PC-3 (cell line): ENCODE data around the gene EMC8. TPM values are rescaled to one million over a fixed set of nuclear protein-coding genes. Genes with fewer than 3 reads are reported as not detected.

Experiments
- ATAC-seq: fragments of 200-7000 bp; cut with Tn5 transposase; 2 replicates; pipeline ENCODE4 v1.9.1; 2020; ENCODE audit warnings: mild to moderate bottlenecking, moderate library complexity
- BruUV-seq: library from RNA; stranded (reverse); fragments of 400-500 nt; replicated peaks from 2 replicates; lab custom pipeline; 2021; lab: Mats Ljungman, UMichigan
- CTCF ChIA-PET: fragments of 300-600 bp; sonication (Branson Sonifier 250); formaldehyde crosslinking; loops from one replicate; lab custom pipeline; 2022; ENCODE audit warnings: antibody characterized with exemption; lab: Charles Lee
- POLR2A ChIA-PET: fragments of 300-600 bp; sonication (Branson Sonifier 250); formaldehyde crosslinking; loops from one replicate; lab custom pipeline; 2022; ENCODE audit warnings: antibody characterized with exemption; ENCODE audit not compliant: unreplicated experiment; lab: Charles Lee
- DNase-seq: peaks from one replicate; pipeline ENCODE4 v3.0.0-alpha.2; 2015
- H2AFZ ChIP-seq: fragments of 300-600 bp; sonication (generic); 2 replicates; pipeline ENCODE4 v1.6.0; 2016; ENCODE audit warnings: antibody characterized with exemption, low read length
- H3F3A ChIP-seq: fragments of 300-600 bp; sonication (generic); one replicate; pipeline ENCODE4 v1.6.0; 2017; ENCODE audit warnings: antibody characterized with exemption, low read length, control low read depth, mild to moderate bottlenecking; ENCODE audit not compliant: unreplicated experiment
- H3K27ac ChIP-seq: fragments of 300-600 bp; sonication (generic); 2 replicates; pipeline ENCODE4 v1.5.1; 2016; ENCODE audit warnings: mild to moderate bottlenecking, low read length
- H3K27me3 ChIP-seq: fragments of 300-600 bp; sonication (generic); 2 replicates; pipeline ENCODE4 v1.6.1; 2016; ENCODE audit warnings: low read length, mixed read lengths
- H3K36me3 ChIP-seq: fragments of 300-600 bp; sonication (generic); 2 replicates; pipeline ENCODE4 v1.6.1; 2016; ENCODE audit warnings: low read depth, mixed run types, low read length, mixed read lengths
- H3K4me1 ChIP-seq: fragments of 300-600 bp; sonication (generic); 2 replicates; pipeline ENCODE4 v1.5.1; 2016; ENCODE audit warnings: low read length; ENCODE audit not compliant: insufficient read depth
- H3K4me2 ChIP-seq: fragments of 300-600 bp; sonication (generic); 2 replicates; pipeline ENCODE4 v1.6.0; 2016; ENCODE audit warnings: low read length
- H3K4me3 ChIP-seq: fragments of 300-600 bp; sonication (generic); 2 replicates; pipeline ENCODE4 v1.5.1; 2016; ENCODE audit warnings: mild to moderate bottlenecking, low read length, mixed read lengths
- H3K79me2 ChIP-seq: fragments of 300-600 bp; sonication (generic); 2 replicates; pipeline ENCODE4 v1.6.1; 2017; ENCODE audit warnings: low read length, mixed read lengths
- H3K9ac ChIP-seq: fragments of 300-600 bp; sonication (generic); 2 replicates; pipeline ENCODE4 v1.6.0; 2016; ENCODE audit warnings: mild to moderate bottlenecking, low read length
- H3K9me2 ChIP-seq: fragments of 300-600 bp; sonication (generic); replicated peaks from 2 replicates; pipeline ENCODE4 v1.6.1; 2016; ENCODE audit warnings: mixed run types, low read length, mixed read lengths
- H3K9me3 ChIP-seq: fragments of 300-600 bp; sonication (generic); 2 replicates; pipeline ENCODE4 v1.6.1; 2016; ENCODE audit warnings: low read length, mixed read lengths
- H4K20me1 ChIP-seq: fragments of 300-600 bp; sonication (generic); 2 replicates; pipeline ENCODE4 v1.6.1; 2016; ENCODE audit warnings: low read length, mixed read lengths
- CTCF ChIP-seq: fragments of 300-600 bp; sonication (generic); conservative IDR thresholded peaks from 2 replicates; pipeline ENCODE4 v1.5.1; 2017; ENCODE audit warnings: antibody characterized with exemption, low read depth, mild to moderate bottlenecking, low read length
- EZH2 ChIP-seq: fragments of 300-600 bp; sonication (generic); IDR thresholded peaks from one replicate; pipeline ENCODE4 v1.6.1; 2017; ENCODE audit warnings: antibody characterized with exemption, mild to moderate bottlenecking, low read length; ENCODE audit not compliant: unreplicated experiment
- EZH2phosphoT487 ChIP-seq: fragments of 300-600 bp; sonication (generic); IDR thresholded peaks from 2 replicates; pipeline ENCODE4 v1.6.1; 2018; ENCODE audit warnings: mild to moderate bottlenecking, antibody characterized with exemption, low read length, borderline replicate concordance
- intact Hi-C: fragments of 100-400 bp; cut with micrococcal nuclease; formaldehyde crosslinking; loops from 2 replicates; pipeline ENCODE4 v1.9.0; 2023
- total RNA-seq: library from RNA; depleted of rRNA; stranded (reverse); fragments of >200 nt; gene quantifications from 2 replicates; pipeline ENCODE4 v1.2.3, GENCODE V29; 2014

EMC8 gene
- total RNA-seq, 1 experiment from 2014 or later = 46.1 TPM

GRCh38 chr16:85816159-85816558 is 16.8 kb upstream of the EMC8 start:
- no peaks in the 10 kb centered on the region for H3K9me3 ChIP-seq
- H3K27ac ChIP-seq = no peak overlapping the region
- no peaks in the 10 kb centered on the region for H3K79me2 ChIP-seq
- no peak overlapping the region for H3K4me2 ChIP-seq
- no peaks in the 10 kb centered on the region for H3K9me2 ChIP-seq
- no peak overlapping the region for H2AFZ ChIP-seq
- H3K27me3 ChIP-seq = no peaks in the 10 kb centered on the region
- ChIA-PET CTCF (interaction anchor here (0.7 kb wide), 1 partner anchor 183 kb away, joined by 4 read pairs; no protein-coding TSS in a partner anchor), POLR2A (no interaction called here)
- no peak overlapping the region for H3K9ac ChIP-seq
- H3K4me3 ChIP-seq = no peak overlapping the region
- no TSS peak for BruUV-seq
- no peaks in the 10 kb centered on the region for H3F3A ChIP-seq
- no peaks in the 10 kb centered on the region for H3K36me3 ChIP-seq
- TF ChIP-seq EZH2phosphoT487 (no peak), CTCF (no peak), EZH2 (no peak)
- DNase-seq = no peak
- H4K20me1 ChIP-seq = no peaks in the 10 kb centered on the region
- intact Hi-C loops = no loop called here
- H3K4me1 ChIP-seq = no peaks in the 10 kb centered on the region
- ATAC-seq = no peak

- TF ChIP-seq CTCF = no peak
- no peak for TF ChIP-seq EZH2phosphoT487
- no peak for TF ChIP-seq EZH2
- H3K9me3 ChIP-seq = no peaks in the 10 kb centered on the region
- H3K4me2 ChIP-seq = no peak overlapping the region
- ATAC-seq = no peak
- H3F3A ChIP-seq = no peaks in the 10 kb centered on the region
- no peaks in the 10 kb centered on the region for H3K79me2 ChIP-seq
- H4K20me1 ChIP-seq = no peaks in the 10 kb centered on the region
- no peak overlapping the region for H3K4me3 ChIP-seq
- H3K9ac ChIP-seq = no peak overlapping the region
- ChIA-PET POLR2A (no interaction called here), CTCF (interaction anchor here (0.6 kb wide), 1 partner anchor 819 kb away, joined by 4 read pairs; no protein-coding TSS in a partner anchor)
- intact Hi-C loops = no loop called here
- no peaks in the 10 kb centered on the region for H3K36me3 ChIP-seq
- H2AFZ ChIP-seq = no peak overlapping the region
- H3K9me2 ChIP-seq = no peaks in the 10 kb centered on the region
- H3K4me1 ChIP-seq = no peaks in the 10 kb centered on the region
- DNase-seq = no peak
- no TSS peak for BruUV-seq
- H3K27me3 ChIP-seq = no peaks in the 10 kb centered on the region
- no peak overlapping the region for H3K27ac ChIP-seq
Observed at GRCh38 chr16:85812811-85813700, 13.7 kb upstream of the EMC8 start.
